Adrenal gland (tissue), 12 donors: Measurements from ENCODE around the gene REXO2. TPM values are rescaled to one million over a fixed set of nuclear protein-coding genes. Genes with fewer than 3 reads are reported as not detected.

ENCODE experiments used
- DNase-seq, 7 donors: peaks; one replicate each; pipeline ENCODE4 v3.0.0-alpha.2; 2019 to 2020
- H3K27ac ChIP-seq, 5 donors: fragments of 200-600 bp; sonication (generic) in 4 of 5; 1 replicate in 3 of 5; 2 replicates in 2 of 5; pipeline versions ENCODE4 v1.5.1 to v1.8.0; 2016 to 2020; ENCODE audit warnings: mild to moderate bottlenecking in 1 of 5
- H3K27me3 ChIP-seq: fragments of 200-600 bp; 2 replicates; pipeline ENCODE4 v1.8.0; 2021
- H3K36me3 ChIP-seq, 2 donors: fragments of 200-600 bp; replicated peaks in 1 of 2; 1 replicate in 1 of 2; 2 replicates in 1 of 2; pipeline versions ENCODE4 v1.5.1 to v1.8.0; 2018 to 2022
- H3K4me1 ChIP-seq, 2 donors: fragments of 200-600 bp; replicated peaks in 1 of 2; 1 replicate in 1 of 2; 2 replicates in 1 of 2; pipeline versions ENCODE4 v1.5.1 to v1.8.0; 2018 to 2021
- H3K4me3 ChIP-seq, 4 donors: fragments of 200-600 bp; sonication (generic) in 3 of 4; one replicate each; pipeline ENCODE4 v1.5.1; 2016 to 2018
- H3K9me3 ChIP-seq, 3 donors: fragments of 200-600 bp; sonication (generic) in 1 of 3; replicated peaks in 1 of 3; 1 replicate in 2 of 3; 2 replicates in 1 of 3; pipeline versions ENCODE4 v1.5.1 to v1.8.0; 2016 to 2021
- CTCF ChIP-seq, 6 experiments: fragments of 450-650 bp in 4 of 6; fragments of 200-600 bp in 2 of 6; sonication (generic) in 1 of 6; IDR thresholded peaks; 1 replicate in 5 of 6; 2 replicates in 1 of 6; pipeline versions ENCODE4 v1.5.1 to v1.8.0; 2016 to 2021; ENCODE audit warnings: antibody characterized with exemption in 6 of 6, mild to moderate bottlenecking in 2 of 6, moderate library complexity in 1 of 6
- POLR2A ChIP-seq, 2 donors: fragments of 450-650 bp; IDR thresholded peaks; one replicate each; pipeline ENCODE4 v1.6.1; 2017; ENCODE audit warnings: antibody characterized with exemption in 2 of 2, mild to moderate bottlenecking in 2 of 2, moderate library complexity in 1 of 2
- WGBS, 4 donors: extraction: QIAGEN DNeasy Blood & Tissue Kit in 2 of 4; methylation state at CpG; one replicate each; pipeline versions ENCODE4 v1.1.5 to v1.1.7; 2013 to 2017; 5-methylcytosine and 5-hydroxymethylcytosine counted together
- intact Hi-C, 2 donors: fragments of 100-400 bp; cut with DNase I; formaldehyde crosslinking; loops; one replicate each; pipeline versions ENCODE4 v1.14.1 to v1.15.0; 2022 to 2023
- polyA plus RNA-seq, 3 donors: library from polyadenylated mRNA; stranded (reverse); fragments of 200-250 nt in 2 of 3; fragments of 350-450 nt in 1 of 3; fragmentation: Illumina TruSeq in 1 of 3; extraction: RNeasy Lipid Tissue Mini Kit (QIAGEN cat#74804) in 1 of 3; gene quantifications; one replicate each; pipeline ENCODE4 v1.2.3, GENCODE V29; 2013 to 2014
- total RNA-seq, 9 donors: library from RNA; depleted of rRNA in 4 of 9; stranded (reverse); fragments of >200 nt in 4 of 9; fragments of 120-200 nt in 1 of 9; fragmentation: NEBNext Ultra II Directional in 1 of 9; extraction: Animal tissue kit (Norgen Biotek cat#: 25700) in 1 of 9; gene quantifications; one replicate each; pipeline versions ENCODE4 v1.1.0 to v1.2.4, GENCODE V29; 2013 to 2023
- donor health status: healthy with polysubstance abuse.
- donor health status: Bipolar disorder and iron deficiency.
- donor health status: DM: yes; HTN: yes; CAD: no.
- donor health status: DM: no; HTN: no; CAD: no.
- donor health status: DM: no; HTN: no; CAD: no.
- donor health status: DM: yes; HTN: yes; CAD: no.

Gene REXO2
- total and polyA plus RNA-seq, 12 donors, result 50.5 to 211 (median 107) TPM

GRCh38 chr11:114430290-114430689, 9.0 kb upstream of the REXO2 start:
- intact Hi-C loops, result no loop called here
- TF ChIP-seq CTCF (IDR thresholded peaks at IDR 0.05), result no peak
- no peak for TF ChIP-seq POLR2A (IDR thresholded peaks at IDR 0.05)

GRCh38 chr11:114432893-114433292, 6.4 kb upstream of the REXO2 start:
- intact Hi-C loops, result no loop called here
- Histone ChIP-seq H3K36me3 (no peaks in the 10 kb centered on the region), H3K27me3 (no peaks in the 10 kb centered on the region), H3K27ac (no peak overlapping the region), H3K4me1 (no peaks in the 10 kb centered on the region), H3K4me3 (no peak overlapping the region), H3K9me3 (no peaks in the 10 kb centered on the region)
- no peak for TF ChIP-seq POLR2A (IDR thresholded peaks at IDR 0.05)
- no peak for TF ChIP-seq CTCF (IDR thresholded peaks at IDR 0.05)
- DNase-seq, result no peak
- WGBS, 4 donors, result 83 to 90% (median 85%) methylated on average over 3 of the region's 3 CpGs

More at GRCh38 chr11:114430290-114430689, 9.0 kb upstream of the REXO2 start:
- Histone ChIP-seq H3K27me3 (no peaks in the 10 kb centered on the region), H3K36me3 (no peaks in the 10 kb centered on the region), H3K9me3 (no peaks in the 10 kb centered on the region), H3K4me1 (no peaks in the 10 kb centered on the region), H3K27ac (no peak overlapping the region), H3K4me3 (no peak overlapping the region)
- no peak for DNase-seq

GRCh38 chr11:114433376-114433775, 5.9 kb upstream of the REXO2 start:
- Histone ChIP-seq H3K27ac (no peak overlapping the region), H3K4me1 (no peaks in the 10 kb centered on the region), H3K36me3 (no peaks in the 10 kb centered on the region), H3K9me3 (no peaks in the 10 kb centered on the region), H3K4me3 (no peak overlapping the region), H3K27me3 (no peaks in the 10 kb centered on the region)
- WGBS, 4 donors, result 59 to 81% (median 75%) methylated on average over 4 of the region's 4 CpGs
- no peak for TF ChIP-seq POLR2A (IDR thresholded peaks at IDR 0.05)
- no peak for TF ChIP-seq CTCF (IDR thresholded peaks at IDR 0.05)
- DNase-seq, result no peak
- intact Hi-C loops, result no loop called here

- no peak for DNase-seq
- no peak overlapping the region for H3K4me3 ChIP-seq
- no peaks in the 10 kb centered on the region for H3K36me3 ChIP-seq
- WGBS, 4 donors, result 78 to 81% (median 80%) methylated on average over 6 of the region's 6 CpGs
- H3K4me1 ChIP-seq, result peaks cover 17 to 18% of the 10 kb centered on the region in 2 donors
- H3K27me3 ChIP-seq, result no peaks in the 10 kb centered on the region
- no peak overlapping the region for H3K27ac ChIP-seq
- TF ChIP-seq POLR2A (IDR thresholded peaks at IDR 0.05), result no peak
- no peak for TF ChIP-seq CTCF (IDR thresholded peaks at IDR 0.05)
- H3K9me3 ChIP-seq, result no peaks in the 10 kb centered on the region
- intact Hi-C loops, result no loop called here
These were observed 964 bp upstream of the REXO2 start for GRCh38 chr11:114438303-114438702.
